ENCODE measurements around the gene ZNF555. TPM values are rescaled to one million over a fixed set of nuclear protein-coding genes. Genes with fewer than 3 reads are reported as not detected.

The ZNF555 gene
- total and polyA plus RNA-seq, 2 of the 13 experiments (the other 11 are each of a cell fraction or from before 2014, with no cell fraction given): 5.0 to 8.0 TPM

GRCh38 chr19:2867025-2867991 is 26.0 kb downstream of the ZNF555 start, which contains the start of gene ZNF556 (continued):
- peak; percentile 76 for TF ChIP-seq MNT (IDR thresholded peaks at IDR 0.05)
- 0 out of 2 replicates have a peak, but pooled peaks have one; percentile 34 for TF ChIP-seq TSC22D2 (CRISPR knock-in tag; IDR thresholded peaks at IDR 0.05; ENCODE audit: borderline replicate concordance)
- TF ChIP-seq ZNF235 (CRISPR knock-in tag; IDR thresholded peaks at IDR 0.05; ENCODE audit: borderline replicate concordance): no peak
- TF ChIP-seq CAMTA2 (CRISPR knock-in tag; IDR thresholded peaks at IDR 0.05; ENCODE audit: borderline replicate concordance): peak; percentile 84; the same call in 1 of the 2 replicates
- no peak for TF ChIP-seq NCOA1 (CRISPR knock-in tag; IDR thresholded peaks at IDR 0.05)
- TF ChIP-seq SMAD1 (CRISPR knock-in tag; IDR thresholded peaks at IDR 0.05; ENCODE audit: borderline replicate concordance, low read depth): peak; percentile 81; the same call in 1 of the 2 replicates
- peak; percentile 56 for TF ChIP-seq CHD2 (IDR thresholded peaks at IDR 0.05; ENCODE audit: low read depth, low read length)
- TF ChIP-seq MLLT10 (CRISPR knock-in tag; IDR thresholded peaks at IDR 0.05): no peak
- TF ChIP-seq CBFB (CRISPR knock-in tag; IDR thresholded peaks at IDR 0.05): peak; percentile 69; the same call in 1 of the 2 replicates
- TF ChIP-seq CEBPG (CRISPR knock-in tag; IDR thresholded peaks at IDR 0.05): 0 out of 2 replicates have a peak, but pooled peaks have one; percentile 13
- peak; percentile 81 for TF ChIP-seq KLF6 (CRISPR knock-in tag; IDR thresholded peaks at IDR 0.05)
- TF ChIP-seq POLR2G (IDR thresholded peaks at IDR 0.05; ENCODE audit: low read depth, low read length): peak; percentile 98
- TF ChIP-seq ZNF329 (CRISPR knock-in tag; IDR thresholded peaks at IDR 0.05; ENCODE audit: low read depth): peak; percentile 65; the same call in 1 of the 2 replicates
- TF ChIP-seq CSRNP2 (CRISPR knock-in tag; conservative IDR thresholded peaks at IDR 0.05; ENCODE audit: low read depth): no peak
- TF ChIP-seq HDAC1 (CRISPR knock-in tag; IDR thresholded peaks at IDR 0.05): peak; percentile 54
- TF ChIP-seq MXD4 (CRISPR knock-in tag; IDR thresholded peaks at IDR 0.05): peak; percentile 83
- no peak for TF ChIP-seq ZNF275 (CRISPR knock-in tag; IDR thresholded peaks at IDR 0.05; ENCODE audit: borderline replicate concordance)
- TF ChIP-seq PCBP2 (optimal IDR thresholded peaks at IDR 0.05; ENCODE audit: low read depth, low read length, poor library complexity, severe bottlenecking): no peak
- 0 out of 2 replicates have a peak, but pooled peaks have one; percentile 37 for TF ChIP-seq ZNF772 (CRISPR knock-in tag; IDR thresholded peaks at IDR 0.05)
- peak; percentile 82 for TF ChIP-seq KLF11 (CRISPR knock-in tag; IDR thresholded peaks at IDR 0.05)
- TF ChIP-seq GLI4 (CRISPR knock-in tag; IDR thresholded peaks at IDR 0.05; ENCODE audit: borderline replicate concordance): peak; percentile 59; the same call in 1 of the 2 replicates
- peak; percentile 64 for TF ChIP-seq PTBP1 (IDR thresholded peaks at IDR 0.05; ENCODE audit: low read depth, low read length, poor library complexity, severe bottlenecking)
- TF ChIP-seq CBX5 (CRISPR knock-in tag; IDR thresholded peaks at IDR 0.05; ENCODE audit: borderline replicate concordance): 0 out of 2 replicates have a peak, but pooled peaks have one; percentile 28
- TF ChIP-seq ARNT2 (CRISPR knock-in tag; IDR thresholded peaks at IDR 0.05; ENCODE audit: low read depth): no peak
- TF ChIP-seq ZNF30 (CRISPR knock-in tag; IDR thresholded peaks at IDR 0.05): no peak
- peak; percentile 93; the same call in 2 of the 3 replicates for TF ChIP-seq MXI1 (IDR thresholded peaks at IDR 0.05; ENCODE audit: borderline replicate concordance, low read depth, low read length)
